Measurements from ENCODE around the gene DZIP3. TPM values are rescaled to one million over a fixed set of nuclear protein-coding genes. Genes with fewer than 3 reads are reported as not detected.
"Not testable (repeated sequence)": the region's sequence is repeated elsewhere in the genome, so short reads cannot be mapped to it uniquely, and the experiment has no call there.

Gene DZIP3
- total RNA-seq, 4 donors from 2014 or later, result 3.6 to 7.7 (median 3.9) TPM

- Histone ChIP-seq H3K4me3 (no peak overlapping the region), H3K36me3 (no peaks in the 10 kb centered on the region), H3K9me3 (no peaks in the 10 kb centered on the region), H3K27ac (no peak overlapping the region), H3K27me3 (no peaks in the 10 kb centered on the region), H3K4me1 (no peaks in the 10 kb centered on the region)
- TF ChIP-seq, protein P1, sequence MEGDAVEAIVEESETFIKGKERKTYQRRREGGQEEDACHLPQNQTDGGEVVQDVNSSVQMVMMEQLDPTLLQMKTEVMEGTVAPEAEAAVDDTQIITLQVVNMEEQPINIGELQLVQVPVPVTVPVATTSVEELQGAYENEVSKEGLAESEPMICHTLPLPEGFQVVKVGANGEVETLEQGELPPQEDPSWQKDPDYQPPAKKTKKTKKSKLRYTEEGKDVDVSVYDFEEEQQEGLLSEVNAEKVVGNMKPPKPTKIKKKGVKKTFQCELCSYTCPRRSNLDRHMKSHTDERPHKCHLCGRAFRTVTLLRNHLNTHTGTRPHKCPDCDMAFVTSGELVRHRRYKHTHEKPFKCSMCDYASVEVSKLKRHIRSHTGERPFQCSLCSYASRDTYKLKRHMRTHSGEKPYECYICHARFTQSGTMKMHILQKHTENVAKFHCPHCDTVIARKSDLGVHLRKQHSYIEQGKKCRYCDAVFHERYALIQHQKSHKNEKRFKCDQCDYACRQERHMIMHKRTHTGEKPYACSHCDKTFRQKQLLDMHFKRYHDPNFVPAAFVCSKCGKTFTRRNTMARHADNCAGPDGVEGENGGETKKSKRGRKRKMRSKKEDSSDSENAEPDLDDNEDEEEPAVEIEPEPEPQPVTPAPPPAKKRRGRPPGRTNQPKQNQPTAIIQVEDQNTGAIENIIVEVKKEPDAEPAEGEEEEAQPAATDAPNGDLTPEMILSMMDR (IDR thresholded peaks at IDR 0.05), result no peak
- no peak for TF ChIP-seq POLR2A (IDR thresholded peaks at IDR 0.05)
- no peak for TF ChIP-seq EP300 (IDR thresholded peaks at IDR 0.05)
- TF ChIP-seq POLR2AphosphoS5 (IDR thresholded peaks at IDR 0.05), result no peak
- 95% methylated on average over 1 of the region's 1 CpG for WGBS
- no peak for DNase-seq (ENCODE audit: low spot score in 2 of 2)
Observed at GRCh38 chr3:108629974-108630373, 40.5 kb downstream of the DZIP3 start.

GRCh38 chr3:108642526-108642925 is 53.0 kb downstream of the DZIP3 start:
- no peaks in the 10 kb centered on the region for H3K27me3 ChIP-seq
- no peak overlapping the region for H3K27ac ChIP-seq
- WGBS, result 97% methylated on average over 3 of the region's 3 CpGs
- DNase-seq (ENCODE audit: low spot score in 2 of 2), result no peak
- no peak overlapping the region for H3K4me3 ChIP-seq
- H3K4me1 ChIP-seq, result no peaks in the 10 kb centered on the region
- H3K9me3 ChIP-seq, result no peaks in the 10 kb centered on the region
- H3K36me3 ChIP-seq, result no peaks in the 10 kb centered on the region
- TF ChIP-seq POLR2A (IDR thresholded peaks at IDR 0.05) (no peak), EP300 (IDR thresholded peaks at IDR 0.05) (no peak)

GRCh38 chr3:108645364-108645763 is 55.8 kb downstream of the DZIP3 start:
- H3K36me3 ChIP-seq, result no peaks in the 10 kb centered on the region
- no peak overlapping the region for H3K27ac ChIP-seq
- 96% methylated on average over 1 of the region's 1 CpG for WGBS
- H3K4me1 ChIP-seq, result no peaks in the 10 kb centered on the region
- DNase-seq (ENCODE audit: low spot score in 2 of 2), result no peak
- no peak for TF ChIP-seq EP300 (IDR thresholded peaks at IDR 0.05)
- no peak for TF ChIP-seq POLR2A (IDR thresholded peaks at IDR 0.05)
- TF ChIP-seq, protein P1 (IDR thresholded peaks at IDR 0.05), result no peak
- TF ChIP-seq POLR2AphosphoS5 (IDR thresholded peaks at IDR 0.05), result no peak
- H3K4me3 ChIP-seq, result no peak overlapping the region
- H3K27me3 ChIP-seq, result no peaks in the 10 kb centered on the region
- no peaks in the 10 kb centered on the region for H3K9me3 ChIP-seq

GRCh38 chr3:108655664-108656063 is 66.1 kb downstream of the DZIP3 start:
- DNase-seq (ENCODE audit: low spot score in 2 of 2); H3K36me3 ChIP-seq; H3K4me1 ChIP-seq; H3K4me3 ChIP-seq; H3K27me3 ChIP-seq; H3K27ac ChIP-seq; H3K9me3 ChIP-seq: not testable (repeated sequence)
- 97% methylated on average over 15 of the region's 15 CpGs for WGBS

GRCh38 chr3:108661699-108662098 is 72.2 kb downstream of the DZIP3 start:
- Histone ChIP-seq H3K27me3 (no peaks in the 10 kb centered on the region), H3K9me3 (no peaks in the 10 kb centered on the region), H3K27ac (no peak overlapping the region), H3K4me1 (peaks cover 3% of the 10 kb centered on the region), H3K36me3 (no peaks in the 10 kb centered on the region), H3K4me3 (no peak overlapping the region)
- WGBS, result 38% methylated on average over 2 of the region's 2 CpGs
- TF ChIP-seq, protein P1 (IDR thresholded peaks at IDR 0.05), result no peak
- TF ChIP-seq POLR2AphosphoS5 (IDR thresholded peaks at IDR 0.05) (no peak), POLR2A (IDR thresholded peaks at IDR 0.05) (no peak), EP300 (IDR thresholded peaks at IDR 0.05) (no peak)
- DNase-seq (ENCODE audit: low spot score in 2 of 2), result no peak

DNA sequence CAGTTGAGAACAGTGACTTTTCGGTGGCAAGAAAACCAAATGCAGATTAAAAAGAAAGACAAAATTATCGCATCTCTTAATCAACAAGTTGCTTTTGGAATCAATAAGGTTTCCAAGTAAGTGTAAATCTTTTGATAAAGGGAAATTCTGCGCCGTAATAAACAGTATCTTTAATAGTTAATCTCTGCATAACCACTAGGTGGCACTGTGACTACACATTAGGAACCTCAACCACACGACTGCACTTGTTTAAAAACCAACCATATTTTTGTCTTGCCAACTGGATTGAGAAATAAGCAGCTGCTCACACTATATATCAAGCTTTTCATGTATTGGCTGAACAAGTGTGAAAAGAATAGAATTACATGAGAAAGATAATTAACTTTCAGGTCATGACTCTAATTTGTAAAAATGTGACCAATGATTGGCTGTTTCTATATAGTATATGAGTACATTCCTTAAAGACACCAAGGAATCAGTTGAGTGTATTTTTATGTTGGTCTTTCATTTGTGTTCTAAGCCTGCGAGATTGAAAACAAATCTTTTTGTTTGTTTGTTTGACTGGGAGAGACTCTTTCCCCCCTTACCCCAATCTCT is 72.7 kb downstream of the DZIP3 start:
- TF ChIP-seq, protein P1 (IDR thresholded peaks at IDR 0.05), result peak; percentile 55 to 63
- TF ChIP-seq EP300 (IDR thresholded peaks at IDR 0.05), result no peak
- no peak for TF ChIP-seq POLR2A (IDR thresholded peaks at IDR 0.05)
- TF ChIP-seq POLR2AphosphoS5 (IDR thresholded peaks at IDR 0.05), result no peak
- Histone ChIP-seq H3K9me3 (no peaks in the 10 kb centered on the region), H3K36me3 (no peaks in the 10 kb centered on the region), H3K4me3 (no peak overlapping the region), H3K27ac (no peak overlapping the region), H3K4me1 (peaks cover 3% of the 10 kb centered on the region), H3K27me3 (no peaks in the 10 kb centered on the region)
- WGBS, result 20% methylated on average over 6 of the region's 6 CpGs
- no peak for DNase-seq (ENCODE audit: low spot score in 2 of 2)
